ENCODE data around the gene HCAR3.

- TF ChIP-seq CTCF (IDR thresholded peaks at IDR 0.05) = no peak
- TF ChIP-seq EP300 (IDR thresholded peaks at IDR 0.05) = no peak
- TF ChIP-seq POLR2A (IDR thresholded peaks at IDR 0.05) = no peak
- no peak for TF ChIP-seq POLR2AphosphoS5 (IDR thresholded peaks at IDR 0.05)
Observed at GRCh38 chr12:122732611-122733010, 16.0 kb upstream of the HCAR3 start.

Data from sigmoid colon (tissue), 4 donors.